GM18870 (cell line): Measurements from ENCODE around the gene PDZD2.
A peak's percentile ranks its signal among the peaks of the same experiment; 100 is the strongest.
"Not testable (repeated sequence)": the region's sequence is repeated elsewhere in the genome, so short reads cannot be mapped to it uniquely, and the experiment has no call there.

Source experiments
- ATAC-seq: cut with Tn5 transposase; IDR thresholded peaks from one replicate; pipeline ENCODE4 v1.9.1; 2021; ENCODE audit warnings: moderate library complexity; ENCODE audit not compliant: unreplicated experiment

Gene PDZD2

DNA sequence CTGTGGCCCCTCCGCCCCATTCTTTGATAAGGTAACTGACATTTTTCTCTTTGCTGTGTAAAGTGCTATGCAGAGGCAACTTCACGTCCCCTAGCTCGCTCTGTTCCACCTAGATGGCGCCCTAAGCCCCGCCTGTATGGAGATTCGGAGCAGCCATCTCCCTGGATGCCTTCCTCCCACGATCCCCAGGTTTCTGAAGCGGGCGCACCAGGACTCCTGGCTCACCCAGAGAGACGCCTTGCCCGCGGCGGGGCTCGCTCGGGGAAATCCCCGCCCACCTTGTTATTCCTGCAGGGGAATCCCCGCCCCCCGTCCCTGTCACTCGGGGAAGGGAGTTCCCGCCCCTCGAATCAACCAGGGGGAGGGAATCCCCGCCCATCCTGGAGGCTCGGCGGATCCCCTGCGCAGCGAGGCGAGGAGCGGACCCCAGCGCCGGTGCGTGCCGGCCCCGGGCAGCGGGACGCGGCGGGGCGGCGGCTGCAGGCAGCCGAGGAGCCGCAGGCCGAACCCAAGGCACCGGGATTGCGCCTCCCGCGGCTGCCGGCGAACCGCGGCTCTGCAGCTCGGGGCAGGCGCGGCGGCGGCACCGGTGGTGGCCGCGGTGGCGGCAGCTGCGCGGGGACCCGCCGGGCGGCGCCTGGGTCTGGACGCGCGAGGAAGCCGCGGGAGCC lies at the start of gene PDZD2:
PDZD2 (plus strand) TSS at position 384 of the 671 bp plus-strand sequence.
- ATAC-seq = peak; percentile 68

DNA sequence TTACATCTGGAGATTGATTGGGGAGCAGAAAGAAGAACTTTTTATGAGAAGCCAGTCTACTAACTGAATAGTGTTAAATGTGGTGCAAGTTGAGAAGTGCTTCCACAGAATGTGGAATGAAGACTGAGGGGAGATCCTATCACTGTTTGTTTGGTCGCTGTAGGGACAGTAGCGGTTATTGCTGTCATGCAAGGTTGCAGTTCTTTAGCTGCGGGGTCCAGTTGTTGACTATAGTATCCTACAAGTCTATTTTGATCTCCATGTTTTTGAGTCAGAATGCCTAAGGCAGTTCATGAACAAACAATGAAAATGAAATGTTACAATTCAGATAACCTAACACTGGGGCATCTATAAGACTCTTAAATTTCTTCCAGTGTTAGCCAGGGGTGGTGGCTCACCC lies 45.3 kb upstream of the PDZD2 start:
- ATAC-seq = no peak

DNA sequence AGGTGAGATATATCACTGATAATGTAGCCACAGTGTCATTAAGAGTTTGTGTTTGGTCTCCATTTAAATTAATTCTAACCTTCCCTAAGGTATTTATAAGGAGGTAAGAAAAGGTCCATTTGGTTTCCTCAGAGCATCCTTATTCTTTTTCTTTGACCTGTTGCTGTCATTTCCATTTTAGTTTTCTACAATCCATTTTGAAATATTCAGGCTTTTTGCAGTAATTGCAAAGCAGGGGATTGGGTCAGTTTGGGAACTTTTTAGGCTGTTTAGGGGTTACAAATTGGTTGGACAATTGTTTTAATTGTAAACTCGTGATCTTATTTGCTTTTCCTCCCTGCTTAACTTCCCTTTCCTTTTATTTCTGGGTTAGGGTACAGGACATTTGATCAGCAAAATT lies 42.6 kb upstream of the PDZD2 start:
- ATAC-seq = no peak

DNA sequence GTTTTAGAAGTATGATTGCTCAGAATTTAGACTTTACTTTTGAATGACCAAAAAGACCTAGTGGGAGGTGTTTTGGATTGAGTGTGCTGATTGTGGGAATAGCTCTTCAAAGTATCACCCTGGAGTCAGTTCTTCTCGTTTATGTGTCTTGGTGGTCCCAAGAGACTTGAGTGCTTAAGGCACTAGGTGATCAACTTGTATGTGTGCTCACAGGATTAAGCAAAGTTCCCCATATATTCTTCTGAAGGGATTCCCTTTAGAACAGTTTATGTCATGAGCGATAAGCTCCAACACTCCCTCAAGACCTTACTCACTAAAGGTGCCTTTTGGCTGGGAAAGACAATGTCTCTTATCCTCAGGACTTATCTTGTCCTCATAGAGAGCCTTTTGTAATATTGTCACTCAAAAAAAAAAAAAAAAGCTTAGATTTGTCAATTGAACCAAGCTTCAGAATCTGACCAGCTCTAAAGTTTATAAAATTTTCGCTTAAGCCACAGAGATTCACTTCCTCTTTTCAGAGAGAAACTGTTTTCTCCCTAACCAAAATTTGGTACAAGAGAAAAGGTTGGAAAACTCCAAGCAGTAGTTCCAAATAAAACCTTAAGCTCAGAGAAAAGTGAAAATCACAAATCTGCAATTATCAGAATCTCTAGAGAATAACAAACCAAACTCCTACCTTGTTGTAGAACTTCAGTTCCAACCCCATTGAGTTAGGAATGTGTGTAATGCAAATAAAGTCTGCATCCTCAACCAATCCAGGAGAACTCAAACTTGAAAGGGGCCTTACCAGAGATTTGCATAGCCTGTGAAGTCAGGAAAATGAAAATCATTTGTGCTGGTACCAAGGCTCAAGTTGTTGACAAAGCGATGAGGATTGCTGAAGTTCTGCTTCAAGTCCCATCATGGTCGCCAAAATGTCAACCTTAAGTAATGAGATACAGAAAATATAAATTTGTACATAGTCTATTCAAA lies 40.0 kb upstream of the PDZD2 start:
- ATAC-seq = no peak

- not testable (repeated sequence) for ATAC-seq
These were observed 36.6 kb upstream of the PDZD2 start for GRCh38 chr5:31602305-31602704.

DNA sequence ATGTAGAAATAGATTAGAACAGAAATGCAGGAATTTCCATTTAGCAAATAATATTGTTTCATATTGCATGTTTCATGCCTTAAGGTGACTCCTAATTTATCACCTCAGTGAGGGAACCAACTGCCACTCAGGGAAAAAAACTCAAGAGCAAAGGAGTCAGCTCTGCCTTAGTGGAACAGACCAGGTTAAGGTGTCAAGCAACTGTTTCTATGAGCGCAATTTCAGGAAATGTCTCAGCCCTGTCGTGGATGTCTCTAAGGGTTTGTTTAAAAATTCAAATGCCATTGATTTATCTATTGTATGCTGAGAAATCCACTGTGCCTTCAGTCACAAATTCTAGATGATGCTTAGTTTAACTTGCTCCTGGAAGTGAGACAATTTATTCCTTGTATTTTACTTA lies 34.7 kb upstream of the PDZD2 start:
- no peak for ATAC-seq

DNA sequence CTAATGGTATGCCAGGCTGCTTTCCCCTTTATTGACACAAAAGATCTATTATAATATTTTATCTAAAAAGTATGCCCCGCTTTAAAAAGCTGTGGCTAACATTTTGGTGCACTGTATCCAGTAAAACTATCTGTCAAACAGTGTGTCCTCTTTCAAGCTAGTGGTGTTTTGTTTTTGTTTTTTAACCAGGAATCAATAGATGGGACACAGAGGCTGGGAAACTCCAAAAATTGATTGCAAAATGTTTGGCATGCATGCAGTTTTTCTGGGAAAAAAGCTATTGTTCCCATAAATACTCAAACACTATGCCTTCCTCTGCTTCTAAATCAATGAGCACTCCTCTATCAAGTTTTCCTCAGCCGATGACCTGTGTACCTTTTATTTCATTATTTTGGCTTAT lies 34.3 kb upstream of the PDZD2 start:
- ATAC-seq = no peak

DNA sequence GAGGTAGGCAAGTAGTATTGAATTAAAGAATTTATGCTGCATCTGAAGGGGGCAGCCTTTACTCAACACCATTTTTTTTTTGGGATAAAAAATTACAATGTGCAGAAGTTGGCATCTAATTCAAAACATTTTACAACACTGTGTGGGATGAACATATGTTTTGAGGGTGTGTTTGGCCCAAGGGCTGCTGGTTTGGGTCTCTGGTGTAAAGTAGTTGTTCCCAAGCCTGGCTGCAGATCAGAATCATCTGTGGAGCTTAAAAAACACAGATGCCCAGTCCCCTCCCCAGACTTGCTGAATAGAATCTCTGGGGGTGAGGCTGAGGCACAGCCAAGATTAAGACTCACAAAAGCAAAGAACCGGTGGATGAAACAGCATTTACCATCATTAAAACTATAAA lies 33.0 kb upstream of the PDZD2 start:
- ATAC-seq = no peak

- no peak for ATAC-seq
These were observed 31.4 kb upstream of the PDZD2 start for GRCh38 chr5:31607546-31607945.

GRCh38 chr5:31611002-31611401 lies 27.9 kb upstream of the PDZD2 start:
- no peak for ATAC-seq

GRCh38 chr5:31613651-31614050 lies 25.3 kb upstream of the PDZD2 start:
- no peak for ATAC-seq

GRCh38 chr5:31614151-31615020 lies 24.5 kb upstream of the PDZD2 start:
- ATAC-seq = no peak

DNA sequence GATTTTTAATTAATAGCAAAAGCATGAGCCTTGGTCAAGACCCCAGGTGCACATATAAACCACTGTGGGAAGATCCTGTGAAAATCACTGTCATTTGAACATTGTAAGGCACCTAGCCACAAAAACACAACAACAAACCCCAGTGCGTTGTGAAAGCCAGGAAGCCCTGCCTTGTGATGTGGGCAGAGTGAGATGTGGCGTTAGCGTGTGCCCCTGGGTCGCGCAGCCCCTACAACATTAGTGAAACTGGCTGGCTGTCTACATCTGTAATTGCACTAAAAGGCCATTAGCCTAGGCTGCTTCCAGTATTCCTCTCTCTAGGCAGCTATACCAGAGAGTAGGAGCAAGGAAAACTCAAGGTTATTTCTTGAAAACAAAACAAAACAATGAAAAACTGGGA lies 21.1 kb upstream of the PDZD2 start:
- ATAC-seq = no peak

GRCh38 chr5:31620026-31620425 lies 18.9 kb upstream of the PDZD2 start:
- no peak for ATAC-seq

GRCh38 chr5:31623249-31623648 lies 15.7 kb upstream of the PDZD2 start:
- no peak for ATAC-seq

DNA sequence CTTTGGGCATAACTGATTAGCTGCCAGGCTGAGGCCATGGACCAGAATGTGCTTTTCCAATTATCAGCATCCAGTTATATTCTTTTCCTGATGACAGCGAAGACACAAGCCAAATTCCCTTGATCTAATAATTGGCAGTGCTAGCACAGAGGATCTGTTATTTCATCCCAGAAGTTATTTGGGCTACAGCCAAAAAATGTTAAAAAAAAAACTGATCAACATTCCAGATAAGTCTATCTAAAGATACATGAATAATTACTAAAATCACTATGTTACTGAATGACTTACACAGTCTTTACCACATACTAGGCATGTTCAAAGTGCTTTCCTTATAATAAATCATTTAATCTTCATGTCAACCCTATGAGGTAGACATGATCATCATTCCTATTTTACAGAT lies 13.5 kb upstream of the PDZD2 start:
- ATAC-seq = no peak

GRCh38 chr5:31626156-31626555 lies 12.8 kb upstream of the PDZD2 start:
- no peak for ATAC-seq

- no peak for ATAC-seq
These were observed 12.2 kb upstream of the PDZD2 start for GRCh38 chr5:31626604-31627234.

DNA sequence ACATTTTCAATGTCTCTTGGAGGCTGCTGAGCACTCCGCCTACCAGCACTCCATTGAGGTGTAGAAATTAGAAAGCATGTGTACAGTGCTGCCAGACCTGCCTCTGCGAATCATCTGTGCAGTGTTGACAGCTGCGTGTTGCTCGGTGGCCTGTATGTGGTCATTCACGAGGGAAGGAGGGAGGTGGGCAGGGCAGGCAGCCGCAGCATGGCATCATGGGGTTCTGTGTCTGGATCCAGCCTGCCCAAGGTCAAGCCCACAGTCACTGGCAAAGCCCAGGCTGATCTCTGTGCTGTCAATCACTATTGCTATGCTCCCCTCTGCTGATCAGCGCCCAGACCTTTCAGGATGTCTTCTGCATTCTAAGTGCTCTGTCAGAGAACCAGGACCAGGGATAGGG lies 8.0 kb upstream of the PDZD2 start:
- ATAC-seq = no peak

DNA sequence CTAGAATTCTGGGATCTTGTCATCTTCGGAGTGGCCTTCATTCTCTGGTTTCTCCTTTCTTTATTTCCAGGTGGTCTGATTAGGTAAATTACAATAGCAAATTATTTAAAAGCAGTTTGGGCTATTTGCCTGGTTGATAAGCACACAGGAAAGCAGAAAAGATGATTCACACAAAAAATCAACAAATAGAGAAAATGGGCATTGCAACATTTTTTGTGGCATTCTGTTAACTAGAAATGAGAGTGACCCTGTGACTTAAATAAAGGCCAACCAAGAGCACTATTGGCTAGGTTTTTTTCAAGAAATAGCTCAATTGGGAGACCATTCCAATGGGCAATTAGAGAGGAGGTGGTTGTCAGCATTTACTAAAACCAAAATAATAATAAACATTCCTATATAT lies 6.5 kb upstream of the PDZD2 start:
- ATAC-seq = no peak

- no peak for ATAC-seq
These were observed 3.5 kb upstream of the PDZD2 start for GRCh38 chr5:31635446-31635845.
